ENCODE results near the gene PTGER1. TPM values are rescaled to one million over a fixed set of nuclear protein-coding genes. Genes with fewer than 3 reads are reported as not detected.

Gene PTGER1
- total and polyA plus RNA-seq, 2 of the 13 experiments (the other 11 are each of a cell fraction or from before 2014, with no cell fraction given), result 0.13 TPM; not detected in 1

DNA sequence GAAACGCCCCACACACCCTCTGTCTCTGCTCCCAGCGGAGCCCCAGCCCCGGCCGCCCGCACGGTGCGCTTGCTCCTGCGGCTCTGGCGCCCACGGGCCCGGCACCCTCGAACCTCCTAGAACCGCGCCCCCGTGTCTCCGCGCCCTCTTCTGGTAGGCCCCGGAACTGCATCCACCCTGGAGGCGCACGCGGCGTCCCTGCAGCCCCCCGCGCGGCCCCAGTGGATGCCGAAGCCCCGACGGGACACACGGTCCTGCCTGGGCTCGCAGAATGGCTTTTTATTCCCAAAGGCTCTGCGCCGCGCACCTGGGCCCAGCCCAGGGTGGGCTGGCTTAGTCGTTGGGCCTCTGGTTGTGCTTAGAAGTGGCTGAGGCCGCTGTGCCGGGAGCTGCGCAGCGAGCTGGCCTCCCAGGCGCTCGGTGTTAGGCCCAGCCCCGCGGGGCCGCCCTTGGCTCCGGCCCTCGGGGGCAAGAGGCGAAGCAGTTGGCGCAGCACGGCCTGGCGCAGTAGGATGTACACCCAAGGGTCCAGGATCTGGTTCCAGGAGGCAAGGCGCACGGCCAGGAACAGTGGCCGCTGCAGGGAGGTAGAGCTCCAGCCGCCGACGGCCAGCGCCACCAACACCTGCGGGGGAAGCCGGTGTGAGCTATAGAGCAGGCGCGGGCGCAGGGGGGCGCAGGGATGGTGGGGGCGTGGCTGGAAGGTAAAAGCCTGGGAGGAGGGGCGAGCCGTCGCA is 2.8 kb downstream of the PTGER1 start (continued):
- no peak for TF ChIP-seq POLR2AphosphoS5 (IDR thresholded peaks at IDR 0.05; ENCODE audit: low read depth, low read length)
- TF ChIP-seq ZBTB46 (CRISPR knock-in tag; IDR thresholded peaks at IDR 0.05; ENCODE audit: borderline replicate concordance), result no peak
- TF ChIP-seq ZNF597 (CRISPR knock-in tag; IDR thresholded peaks at IDR 0.05), result no peak
- peak; percentile 42; the same call in 1 of the 2 replicates for TF ChIP-seq BCL3 (CRISPR knock-in tag; IDR thresholded peaks at IDR 0.05)
- TF ChIP-seq PHF8 (CRISPR knock-in tag; IDR thresholded peaks at IDR 0.05), result peak; percentile 37; the same call in 1 of the 2 replicates
- no peak for TF ChIP-seq TOPORS (CRISPR knock-in tag; IDR thresholded peaks at IDR 0.05)
- TF ChIP-seq, protein P1, sequence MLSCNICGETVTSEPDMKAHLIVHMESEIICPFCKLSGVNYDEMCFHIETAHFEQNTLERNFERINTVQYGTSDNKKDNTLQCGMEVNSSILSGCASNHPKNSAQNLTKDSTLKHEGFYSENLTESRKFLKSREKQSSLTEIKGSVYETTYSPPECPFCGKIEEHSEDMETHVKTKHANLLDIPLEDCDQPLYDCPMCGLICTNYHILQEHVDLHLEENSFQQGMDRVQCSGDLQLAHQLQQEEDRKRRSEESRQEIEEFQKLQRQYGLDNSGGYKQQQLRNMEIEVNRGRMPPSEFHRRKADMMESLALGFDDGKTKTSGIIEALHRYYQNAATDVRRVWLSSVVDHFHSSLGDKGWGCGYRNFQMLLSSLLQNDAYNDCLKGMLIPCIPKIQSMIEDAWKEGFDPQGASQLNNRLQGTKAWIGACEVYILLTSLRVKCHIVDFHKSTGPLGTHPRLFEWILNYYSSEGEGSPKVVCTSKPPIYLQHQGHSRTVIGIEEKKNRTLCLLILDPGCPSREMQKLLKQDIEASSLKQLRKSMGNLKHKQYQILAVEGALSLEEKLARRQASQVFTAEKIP (CRISPR knock-in tag; IDR thresholded peaks at IDR 0.05; ENCODE audit: borderline replicate concordance), result no peak
- no peak; the same call in 1 of the 2 replicates for TF ChIP-seq POLR2G (IDR thresholded peaks at IDR 0.05; ENCODE audit: low read depth, low read length)
- peak; percentile 88 for TF ChIP-seq CTCF (CRISPR knock-in tag; IDR thresholded peaks at IDR 0.05)
- 0 out of 2 replicates have a peak, but pooled peaks have one; percentile 44 for TF ChIP-seq ZNF782 (CRISPR knock-in tag; IDR thresholded peaks at IDR 0.05; ENCODE audit: borderline replicate concordance)
- no peak for TF ChIP-seq ZNF263 (CRISPR knock-in tag; IDR thresholded peaks at IDR 0.05)
- TF ChIP-seq TERF1 (CRISPR knock-in tag; IDR thresholded peaks at IDR 0.05), result no peak
- no peak for TF ChIP-seq KLF16 (CRISPR knock-in tag; IDR thresholded peaks at IDR 0.05)
- 0 out of 2 replicates have a peak, but pooled peaks have one; percentile 16 for TF ChIP-seq THRA (CRISPR knock-in tag; IDR thresholded peaks at IDR 0.05; ENCODE audit: borderline replicate concordance)
- no peak for TF ChIP-seq TIGD3 (CRISPR knock-in tag; IDR thresholded peaks at IDR 0.05; ENCODE audit: borderline replicate concordance)
